ENCODE data around the gene PNMT. TPM values are rescaled to one million over a fixed set of nuclear protein-coding genes. Genes with fewer than 3 reads are reported as not detected.

The PNMT gene
- total and polyA plus RNA-seq, 2 donors (not counting 3 experiments of a cell fraction or from before 2014, with no cell fraction given), result 0.11 TPM; not detected in 1

GRCh38 chr17:39687546-39688474 is 19.6 kb downstream of the PNMT start, which contains the start of gene PGAP3:
Gene PGAP3 (minus strand): TSS chr17:39688057. CDS start chr17:39688014, 43 bp downstream.
- H3K9ac ChIP-seq (replicated peaks; ENCODE audit: extremely low read depth, insufficient read depth, low read length), result peak within 1 kb of the TSS; percentile 76
- peak; percentile 94 for DNase-seq (ENCODE audit: low read depth, low spot score)
- H3K27ac ChIP-seq (ENCODE audit: insufficient read depth, low read depth, low read length), result peak within 1 kb of the TSS; percentile 56
- dilution Hi-C loops (cut with MboI; ENCODE audit: extremely low pct_ligation_motif_present, low sequenced_read_pairs), result no loop called here
- no peaks in the 10 kb centered on the region for H4K20me1 ChIP-seq (replicated peaks; ENCODE audit: control insufficient read depth, extremely low read depth, insufficient read depth, low read length)
- H3K4me2 ChIP-seq (ENCODE audit: insufficient read depth, low read length), result peak within 1 kb of the TSS; percentile 95
- H3K9me1 ChIP-seq (replicated peaks; ENCODE audit: control insufficient read depth, extremely low read depth, insufficient read depth, low read length), result no peaks in the 10 kb centered on the region
- peak within 1 kb of the TSS; percentile 84 for H2AFZ ChIP-seq (ENCODE audit: low read depth, low read length)
- H3K4me1 ChIP-seq (ENCODE audit: control insufficient read depth, extremely low read depth, insufficient read depth, low read length), result peaks cover 9% of the 10 kb centered on the region
- H3K27me3 ChIP-seq (ENCODE audit: control insufficient read depth in 2 of 2, insufficient read depth in 2 of 2, low read length in 2 of 2), result no peaks in the 10 kb centered on the region
- H3K79me2 ChIP-seq (ENCODE audit: control insufficient read depth, insufficient read depth, low read length), result no peaks in the 10 kb centered on the region
- intact Hi-C loops (cut with micrococcal nuclease), result no loop called here
- H3K36me3 ChIP-seq (ENCODE audit: control insufficient read depth in 2 of 2, extremely low read depth in 1 of 2, insufficient read depth in 2 of 2, low read length in 2 of 2), result no peaks in the 10 kb centered on the region
- ChIA-PET CTCF (interaction anchor here (0.7 to 2.1 kb wide), 8 partner anchors 12 to 271 kb away, joined by 3 to 12 read pairs (median 4); partner anchors contain the start of genes ERBB2 and MIEN1), POLR2A (no interaction called here)
- H3K4me3 ChIP-seq (replicated peaks in 1 of 3; ENCODE audit: insufficient read depth in 1 of 3, low read depth in 1 of 3, low read length in 3 of 3), result peak within 1 kb of the TSS; percentile 69 to 91 (median 74)
- no peaks in the 10 kb centered on the region for H3K9me3 ChIP-seq (replicated peaks; ENCODE audit: control insufficient read depth, insufficient read depth, low read length)
- TSS peak; percentile 91 for BruUV-seq (replicated peaks)
- FAIRE-seq, result peak; percentile 81
- TF ChIP-seq POLR2AphosphoS5 (IDR thresholded peaks at IDR 0.05; ENCODE audit: insufficient read depth, low read depth, low read length) (peak; percentile 84), POLR2A (IDR thresholded peaks at IDR 0.05; ENCODE audit: low read depth, low read length) (peak; percentile 85), GATA2 (IDR thresholded peaks at IDR 0.05; ENCODE audit: insufficient read depth, insufficient read length, low read depth, low read length) (no peak)

- ChIA-PET CTCF (interaction anchor here (0.7 to 2.1 kb wide), 8 partner anchors 12 to 270 kb away, joined by 3 to 12 read pairs (median 4); partner anchors contain the start of genes ERBB2 and MIEN1), POLR2A (no interaction called here)
- no peaks in the 10 kb centered on the region for H3K36me3 ChIP-seq (ENCODE audit: control insufficient read depth in 2 of 2, extremely low read depth in 1 of 2, insufficient read depth in 2 of 2, low read length in 2 of 2)
- no peaks in the 10 kb centered on the region for H3K9me3 ChIP-seq (replicated peaks; ENCODE audit: control insufficient read depth, insufficient read depth, low read length)
- TF ChIP-seq POLR2AphosphoS5 (IDR thresholded peaks at IDR 0.05; ENCODE audit: insufficient read depth, low read depth, low read length) (no peak), EZH2 (IDR thresholded peaks at IDR 0.05; ENCODE audit: borderline replicate concordance, low read depth, low read length, severe bottlenecking) (no peak), POLR2A (IDR thresholded peaks at IDR 0.05; ENCODE audit: low read depth, low read length) (no peak), MAX (IDR thresholded peaks at IDR 0.05; ENCODE audit: insufficient read depth, insufficient read length) (no peak), JUN (IDR thresholded peaks at IDR 0.05; ENCODE audit: borderline replicate concordance, insufficient read depth, insufficient read length, low read depth) (no peak), GATA2 (IDR thresholded peaks at IDR 0.05; ENCODE audit: insufficient read depth, insufficient read length, low read depth, low read length) (no peak), MYC (IDR thresholded peaks at IDR 0.05; ENCODE audit: low read depth, low read length) (no peak), CTCF (IDR thresholded peaks at IDR 0.05; ENCODE audit: extremely low read depth in 1 of 2, insufficient read depth in 1 of 2, low read depth in 1 of 2, low read length in 2 of 2) (no peak)
- dilution Hi-C loops (cut with MboI; ENCODE audit: extremely low pct_ligation_motif_present, low sequenced_read_pairs) (no loop called here), intact Hi-C loops (cut with micrococcal nuclease) (no loop called here)
- no TSS peak for BruUV-seq (replicated peaks)
- peak overlapping the region; percentile 84 for H2AFZ ChIP-seq (ENCODE audit: low read depth, low read length)
- H4K20me1 ChIP-seq (replicated peaks; ENCODE audit: control insufficient read depth, extremely low read depth, insufficient read depth, low read length), result no peaks in the 10 kb centered on the region
- H3K9me1 ChIP-seq (replicated peaks; ENCODE audit: control insufficient read depth, extremely low read depth, insufficient read depth, low read length), result no peaks in the 10 kb centered on the region
- peak overlapping the region; percentile 69 to 91 (median 74) for H3K4me3 ChIP-seq (replicated peaks in 1 of 3; ENCODE audit: insufficient read depth in 1 of 3, low read depth in 1 of 3, low read length in 3 of 3)
- FAIRE-seq (no peak), DNase-seq (ENCODE audit: low read depth, low spot score) (peak; percentile 16)
- peak overlapping the region; percentile 76 for H3K9ac ChIP-seq (replicated peaks; ENCODE audit: extremely low read depth, insufficient read depth, low read length)
- peak overlapping the region; percentile 56 for H3K27ac ChIP-seq (ENCODE audit: insufficient read depth, low read depth, low read length)
- H3K4me1 ChIP-seq (ENCODE audit: control insufficient read depth, extremely low read depth, insufficient read depth, low read length), result peaks cover 9% of the 10 kb centered on the region
- no peaks in the 10 kb centered on the region for H3K79me2 ChIP-seq (ENCODE audit: control insufficient read depth, insufficient read depth, low read length)
- H3K27me3 ChIP-seq (ENCODE audit: control insufficient read depth in 2 of 2, insufficient read depth in 2 of 2, low read length in 2 of 2), result no peaks in the 10 kb centered on the region
- H3K4me2 ChIP-seq (ENCODE audit: insufficient read depth, low read length), result peak overlapping the region; percentile 95
Observed at GRCh38 chr17:39688475-39688835, 20.2 kb downstream of the PNMT start.

Data from endothelial cell of umbilical vein (primary cell).